Stomach smooth muscle (tissue), 2 donors: Measurements from ENCODE around the gene CIITA.
"Not testable (repeated sequence)": the region's sequence is repeated elsewhere in the genome, so short reads cannot be mapped to it uniquely, and the experiment has no call there.

Experiments used
- H3K27ac ChIP-seq: one replicate; pipeline ENCODE4 v1.7.0; 2013; ENCODE audit warnings: mild to moderate bottlenecking, low read length, inconsistent platforms
- H3K27me3 ChIP-seq, 2 donors: one replicate each; pipeline ENCODE4 v1.7.0; 2013; ENCODE audit warnings: low read length in 2 of 2; ENCODE audit not compliant: insufficient read depth in 2 of 2, control insufficient read depth in 1 of 2
- H3K36me3 ChIP-seq, 2 donors: one replicate each; pipeline ENCODE4 v1.7.0; 2013; ENCODE audit warnings: low read length in 2 of 2; ENCODE audit not compliant: control insufficient read depth in 2 of 2, insufficient read depth in 2 of 2
- H3K4me1 ChIP-seq: one replicate; pipeline ENCODE4 v1.7.0; 2013; ENCODE audit warnings: low read length; ENCODE audit not compliant: control insufficient read depth, insufficient read depth
- H3K4me3 ChIP-seq, 2 donors: one replicate each; pipeline ENCODE4 v1.7.0; 2013; ENCODE audit warnings: low read length in 2 of 2
- H3K9ac ChIP-seq, 2 donors: one replicate each; pipeline ENCODE4 v1.7.0; 2013; ENCODE audit warnings: low read length in 2 of 2, mild to moderate bottlenecking in 1 of 2
- H3K9me3 ChIP-seq, 2 donors: one replicate each; pipeline ENCODE4 v1.7.0; 2013; ENCODE audit warnings: low read length in 2 of 2; ENCODE audit not compliant: control insufficient read depth in 2 of 2
- donor health status: healthy.
- donor health status: Pancreatic carcinoma.

The CIITA gene

DNA sequence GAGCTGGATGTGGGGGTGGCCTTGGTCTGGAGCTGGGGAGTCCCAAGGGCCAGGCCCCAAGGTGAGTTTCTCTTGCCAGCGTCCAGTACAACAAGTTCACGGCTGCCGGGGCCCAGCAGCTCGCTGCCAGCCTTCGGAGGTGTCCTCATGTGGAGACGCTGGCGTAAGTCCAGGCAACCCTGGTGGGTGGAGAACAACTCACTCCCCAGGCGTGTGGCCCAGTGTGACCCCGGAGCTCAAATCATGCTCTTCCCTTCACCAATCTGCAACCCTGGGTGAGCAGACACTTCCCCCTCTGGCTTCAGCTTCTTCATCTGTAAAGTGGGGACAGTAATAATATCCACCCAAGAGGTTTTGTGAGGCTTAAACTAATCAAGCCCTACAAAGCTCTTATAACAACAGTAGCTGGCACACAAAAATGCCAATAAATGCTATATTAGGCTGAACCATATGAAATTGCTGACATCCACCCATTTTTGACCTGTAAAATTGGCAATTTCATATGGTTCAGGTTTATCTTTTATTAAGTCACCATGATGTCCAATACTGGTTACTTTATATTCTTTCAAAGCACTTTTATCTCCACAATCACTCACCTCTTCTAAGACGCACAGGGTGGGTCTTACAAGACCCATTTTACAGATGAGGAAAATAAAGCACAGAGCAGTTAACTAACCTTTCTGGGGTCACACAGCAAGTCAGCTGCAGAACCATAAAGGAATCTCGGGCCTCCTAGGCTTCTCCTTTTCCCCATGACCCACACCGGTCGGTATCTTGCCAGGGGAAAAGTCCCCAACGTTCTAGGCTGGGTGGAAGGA, 45.5 kb downstream of the CIITA start:
- H3K4me3 ChIP-seq: no peak overlapping the region
- peak overlapping the region; percentile 64 for H3K27ac ChIP-seq
- peaks cover 17 to 22% of the 10 kb centered on the region in 2 donors for H3K36me3 ChIP-seq
- peaks cover 44% of the 10 kb centered on the region for H3K4me1 ChIP-seq
- no peak overlapping the region for H3K9ac ChIP-seq
- no peaks in the 10 kb centered on the region for H3K27me3 ChIP-seq
- no peaks in the 10 kb centered on the region for H3K9me3 ChIP-seq

GRCh38 chr16:10923146-10923649, 46.2 kb downstream of the CIITA start:
- Histone ChIP-seq H3K27me3 (no peaks in the 10 kb centered on the region), H3K4me1 (peaks cover 41% of the 10 kb centered on the region), H3K36me3 (peaks cover 22 to 29% of the 10 kb centered on the region in 2 donors), H3K9me3 (no peaks in the 10 kb centered on the region), H3K27ac (peak overlapping the region; percentile 64), H3K9ac (no peak overlapping the region), H3K4me3 (no peak overlapping the region)

DNA sequence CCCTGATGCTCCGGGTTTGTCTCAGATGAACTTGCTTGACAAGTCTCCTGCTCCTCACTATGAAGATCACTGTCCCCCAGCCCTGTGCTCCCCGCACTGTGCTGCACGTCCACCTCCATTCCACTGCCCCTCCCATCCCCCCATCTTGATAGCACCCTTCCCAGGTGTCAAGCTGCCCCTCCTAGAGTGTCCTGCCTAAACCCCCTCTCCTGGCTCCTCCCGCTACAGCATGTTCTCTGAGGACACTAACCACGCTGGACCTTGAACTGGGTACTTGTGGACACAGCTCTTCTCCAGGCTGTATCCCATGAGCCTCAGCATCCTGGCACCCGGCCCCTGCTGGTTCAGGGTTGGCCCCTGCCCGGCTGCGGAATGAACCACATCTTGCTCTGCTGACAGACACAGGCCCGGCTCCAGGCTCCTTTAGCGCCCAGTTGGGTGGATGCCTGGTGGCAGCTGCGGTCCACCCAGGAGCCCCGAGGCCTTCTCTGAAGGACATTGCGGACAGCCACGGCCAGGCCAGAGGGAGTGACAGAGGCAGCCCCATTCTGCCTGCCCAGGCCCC, 46.7 kb downstream of the CIITA start:
- H3K9me3 ChIP-seq: no peaks in the 10 kb centered on the region
- no peak overlapping the region for H3K4me3 ChIP-seq
- peaks cover 22 to 31% of the 10 kb centered on the region in 2 donors for H3K36me3 ChIP-seq
- peaks cover 36% of the 10 kb centered on the region for H3K4me1 ChIP-seq
- H3K27ac ChIP-seq: peak overlapping the region; percentile 64
- no peaks in the 10 kb centered on the region for H3K27me3 ChIP-seq
- H3K9ac ChIP-seq: no peak overlapping the region

DNA sequence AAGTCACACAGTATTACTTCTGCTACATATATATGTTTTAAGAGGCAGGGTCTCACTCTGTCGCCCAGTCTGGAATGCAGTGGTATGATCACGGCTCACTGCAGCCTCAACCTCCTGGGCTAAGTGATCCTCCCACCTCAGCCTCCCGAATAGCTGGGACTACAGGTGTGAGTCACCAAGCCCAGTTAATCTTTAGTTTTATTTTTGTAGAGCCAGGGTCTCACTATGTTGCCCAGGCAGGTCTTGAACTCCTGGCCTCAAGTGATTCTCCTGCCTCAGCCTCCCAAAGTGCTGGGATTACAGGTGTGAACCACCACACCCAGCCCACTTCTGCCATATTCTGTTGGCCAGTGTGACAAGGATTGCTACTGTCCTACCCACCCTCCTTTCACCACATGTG, 48.3 kb downstream of the CIITA start:
- H3K9me3 ChIP-seq, H3K27ac ChIP-seq, H3K4me3 ChIP-seq, H3K9ac ChIP-seq, H3K27me3 ChIP-seq: not testable (repeated sequence)
- Histone ChIP-seq H3K4me1 (peaks cover 37% of the 10 kb centered on the region), H3K36me3 (peaks cover 27 to 33% of the 10 kb centered on the region in 2 donors)

- Histone ChIP-seq H3K27me3 (no peaks in the 10 kb centered on the region), H3K4me1 (peaks cover 36% of the 10 kb centered on the region), H3K36me3 (peaks cover 27 to 37% of the 10 kb centered on the region in 2 donors), H3K9ac (no peak overlapping the region), H3K4me3 (no peak overlapping the region), H3K9me3 (no peaks in the 10 kb centered on the region), H3K27ac (no peak overlapping the region)
Measured at GRCh38 chr16:10926094-10926493, 49.1 kb downstream of the CIITA start.

- Histone ChIP-seq H3K36me3 (peaks cover 27 to 39% of the 10 kb centered on the region in 2 donors), H3K27ac (no peak overlapping the region), H3K27me3 (no peaks in the 10 kb centered on the region), H3K9ac (no peak overlapping the region), H3K9me3 (no peaks in the 10 kb centered on the region), H3K4me1 (peaks cover 29% of the 10 kb centered on the region), H3K4me3 (no peak overlapping the region)
Measured at GRCh38 chr16:10926867-10927266, 49.9 kb downstream of the CIITA start.

GRCh38 chr16:10927497-10928112, 50.6 kb downstream of the CIITA start:
- H3K27me3 ChIP-seq: no peaks in the 10 kb centered on the region
- no peak overlapping the region for H3K27ac ChIP-seq
- H3K4me3 ChIP-seq: no peak overlapping the region
- no peak overlapping the region for H3K9ac ChIP-seq
- no peaks in the 10 kb centered on the region for H3K9me3 ChIP-seq
- peaks cover 27 to 43% of the 10 kb centered on the region in 2 donors for H3K36me3 ChIP-seq
- H3K4me1 ChIP-seq: peaks cover 22% of the 10 kb centered on the region

- not testable (repeated sequence) for H3K4me3 ChIP-seq, H3K27me3 ChIP-seq, H3K9me3 ChIP-seq, H3K9ac ChIP-seq, H3K27ac ChIP-seq
- H3K4me1 ChIP-seq: peaks cover 17% of the 10 kb centered on the region
- peaks cover 35 to 50% of the 10 kb centered on the region in 2 donors for H3K36me3 ChIP-seq
Measured at GRCh38 chr16:10929097-10929496, 52.1 kb downstream of the CIITA start.

DNA sequence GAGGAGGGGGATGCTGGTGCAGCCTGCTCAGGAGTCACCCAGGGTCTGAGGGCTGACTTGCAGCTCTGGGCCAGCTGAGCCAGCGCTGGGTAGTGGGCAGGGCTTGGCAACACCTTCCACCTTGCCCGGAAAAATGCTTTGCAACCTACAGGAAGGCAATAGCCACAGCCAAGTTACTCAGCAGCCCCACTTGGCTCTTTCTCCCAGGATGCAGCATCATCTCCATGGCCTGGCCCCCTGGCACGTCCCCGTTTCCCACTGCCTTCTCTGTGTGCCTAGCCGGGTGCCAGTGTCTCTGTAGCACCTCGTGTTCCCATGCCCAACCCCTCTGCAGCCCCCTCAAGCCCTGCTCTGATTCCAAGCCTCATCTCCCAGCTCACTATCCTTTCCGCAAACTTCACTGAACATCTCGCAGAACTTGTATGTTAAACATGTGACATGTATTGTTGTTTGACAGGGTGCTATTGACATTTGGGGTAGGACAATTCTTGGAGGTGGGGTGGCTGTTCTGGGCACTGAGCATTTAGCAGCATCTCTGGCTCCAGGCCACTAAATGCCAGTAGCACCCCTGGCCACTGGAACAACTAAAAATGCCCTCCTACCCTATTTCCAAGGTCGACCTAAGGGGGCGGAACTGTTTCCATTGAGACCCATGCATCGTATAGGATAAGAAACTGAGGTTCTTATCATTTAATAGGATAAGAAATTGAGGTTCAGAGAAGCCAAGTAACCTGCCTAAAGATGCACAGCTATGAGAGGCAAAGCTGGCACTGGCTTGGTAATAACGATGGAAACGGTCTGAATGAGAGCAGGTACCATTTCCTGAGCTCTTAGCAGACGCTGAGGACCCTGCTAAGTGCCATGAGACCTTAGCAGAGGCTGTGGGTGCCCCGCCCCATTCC, 53.1 kb downstream of the CIITA start:
- Histone ChIP-seq H3K27ac (no peak overlapping the region), H3K4me3 (no peak overlapping the region), H3K36me3 (peaks cover 32 to 47% of the 10 kb centered on the region in 2 donors), H3K4me1 (peaks cover 19% of the 10 kb centered on the region), H3K9me3 (no peaks in the 10 kb centered on the region), H3K27me3 (no peaks in the 10 kb centered on the region), H3K9ac (no peak overlapping the region)

DNA sequence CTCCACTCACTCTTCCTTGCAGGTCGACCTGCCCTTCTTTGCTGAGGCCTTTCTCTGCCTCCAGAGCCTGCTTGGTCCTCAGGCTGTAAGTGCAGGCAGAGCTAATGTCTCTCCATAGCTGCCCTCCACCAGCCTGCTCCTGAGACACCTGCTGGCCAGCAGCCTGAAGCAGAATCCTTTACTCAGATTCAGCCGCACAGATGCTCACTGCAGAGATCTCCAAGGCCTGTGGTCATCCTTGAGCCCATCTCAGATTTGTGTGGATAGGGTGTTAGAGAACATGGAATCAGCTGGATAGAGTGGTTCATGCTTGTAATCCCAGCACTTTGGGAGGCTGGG, 53.7 kb downstream of the CIITA start:
- no peak overlapping the region for H3K4me3 ChIP-seq
- H3K27ac ChIP-seq: no peak overlapping the region
- peaks cover 19% of the 10 kb centered on the region for H3K4me1 ChIP-seq
- no peak overlapping the region for H3K9ac ChIP-seq
- H3K36me3 ChIP-seq: peaks cover 29 to 42% of the 10 kb centered on the region in 2 donors
- no peaks in the 10 kb centered on the region for H3K9me3 ChIP-seq
- no peaks in the 10 kb centered on the region for H3K27me3 ChIP-seq
